ENCODE data around the gene MAGEF1. TPM values are rescaled to one million over a fixed set of nuclear protein-coding genes. Genes with fewer than 3 reads are reported as not detected.

The MAGEF1 gene
- total and polyA plus RNA-seq, 9 of the 15 experiments (the other 6 are each of a cell fraction or from before 2014, with no cell fraction given) = 1.5 to 39.1 (median 19.8) TPM

GRCh38 chr3:184696697-184697096 lies 15.2 kb downstream of the MAGEF1 start:
- FAIRE-seq = no peak
- CTCF ChIA-PET (ENCODE audit: low intra/inter-chr PET ratio) = interaction anchor here (0.5 kb wide), 1 partner anchor 26 kb away, joined by 3 read pairs; no protein-coding TSS in a partner anchor
- H3K9me1 ChIP-seq (ENCODE audit: control insufficient read depth, insufficient read depth, low read length) = no peaks in the 10 kb centered on the region

More at GRCh38 chr3:184696697-184697096, 15.2 kb downstream of the MAGEF1 start:
- Histone ChIP-seq H3K27ac (ENCODE audit: extremely low read depth, low read depth, low read length) (no peak overlapping the region), H3K9me3 (replicated peaks; ENCODE audit: control insufficient read depth, insufficient read depth, low read depth, low read length) (no peaks in the 10 kb centered on the region), H3K27me3 (ENCODE audit: control insufficient read depth in 2 of 2, insufficient read depth in 2 of 2, low read length in 2 of 2) (peaks cover 44 to 66% of the 10 kb centered on the region in 2 experiments), H3K9ac (ENCODE audit: insufficient read depth in 1 of 2, low read depth in 2 of 2, low read length in 2 of 2) (no peak overlapping the region), H3K79me2 (ENCODE audit: control insufficient read depth, insufficient read depth, low read length) (no peaks in the 10 kb centered on the region), H4K20me1 (replicated peaks; ENCODE audit: control insufficient read depth, insufficient read depth, low read length) (0 out of 2 replicates have a peak, but pooled peaks cover 10% of the 10 kb centered on the region), H3K4me3 (no peak overlapping the region), H3K4me1 (replicated peaks in 1 of 2; ENCODE audit: control insufficient read depth in 2 of 2, insufficient read depth in 2 of 2, low read length in 2 of 2) (peaks cover 0 to 3% of the 10 kb centered on the region in 2 experiments; a peak in 4 of 5 replicates), H3K36me3 (ENCODE audit: control insufficient read depth, insufficient read depth, low read length) (no peaks in the 10 kb centered on the region), H2AFZ (ENCODE audit: low read depth, low read length) (no peak overlapping the region), H3K4me2 (ENCODE audit: insufficient read depth, low read length) (no peak overlapping the region)
- intact Hi-C loops (cut with micrococcal nuclease) = no loop called here
- TF ChIP-seq ZNF408 (CRISPR knock-in tag; IDR thresholded peaks at IDR 0.05; ENCODE audit: low read depth) (no peak), KLF13 (tag; IDR thresholded peaks at IDR 0.05; ENCODE audit: borderline replicate concordance, low read depth) (no peak), ZNF717 (CRISPR knock-in tag; IDR thresholded peaks at IDR 0.05) (no peak), ZSCAN29 (IDR thresholded peaks at IDR 0.05) (no peak), PHB2 (IDR thresholded peaks at IDR 0.05; ENCODE audit: low read depth) (no peak), ELK3 (CRISPR knock-in tag; IDR thresholded peaks at IDR 0.05) (no peak), ESRRB (CRISPR knock-in tag; IDR thresholded peaks at IDR 0.05; ENCODE audit: borderline replicate concordance) (no peak), ZBTB2 (IDR thresholded peaks at IDR 0.05) (no peak), SAFB (IDR thresholded peaks at IDR 0.05; ENCODE audit: borderline replicate concordance, low read depth, low read length) (no peak), ZNF592 (IDR thresholded peaks at IDR 0.05) (no peak), CREM (IDR thresholded peaks at IDR 0.05; ENCODE audit: low read depth) (no peak), ZNF561 (CRISPR knock-in tag; conservative IDR thresholded peaks at IDR 0.05) (no peak), ZNF146 (CRISPR knock-in tag; IDR thresholded peaks at IDR 0.05; ENCODE audit: unreplicated experiment) (no peak), TFAP4 (CRISPR knock-in tag; IDR thresholded peaks at IDR 0.05; ENCODE audit: borderline replicate concordance) (no peak), NCOA2 (IDR thresholded peaks at IDR 0.05; ENCODE audit: partially characterized antibody in 2 of 2) (no peak), ZNF347 (CRISPR knock-in tag; IDR thresholded peaks at IDR 0.05; ENCODE audit: low read depth) (no peak)
- DNase-seq (ENCODE audit: extremely low read depth in 1 of 4, low spot score in 3 of 4) (peak in 1 of 4 experiments; percentile 8), ATAC-seq (0 out of 3 replicates have a peak, but pooled peaks have one; percentile 19)
- BruUV-seq (replicated peaks) = no TSS peak
- in situ Hi-C loops (cut with MboI) = no loop called here
- POLR2A ChIA-PET = interaction anchor here (0.6 to 1.1 kb wide), 4 partner anchors 13 to 43 kb away, joined by 3 to 5 read pairs (median 4); partner anchors contain the start of gene MAGEF1
- WGBS (ENCODE audit: insufficient coverage, low coverage, missing lambda C conversion rate) = 7% methylated on average over 8 of the region's 8 CpGs
